HG03520 (cell line): ENCODE measurements around the gene IQCC.
"Not testable (repeated sequence)": the region's sequence is repeated elsewhere in the genome, so short reads cannot be mapped to it uniquely, and the experiment has no call there.

ENCODE experiments used
- ATAC-seq: cut with Tn5 transposase; IDR thresholded peaks from one replicate; pipeline ENCODE4 v1.9.1; 2021; ENCODE audit warnings: mild to moderate bottlenecking, moderate library complexity; ENCODE audit not compliant: unreplicated experiment

Gene IQCC

DNA sequence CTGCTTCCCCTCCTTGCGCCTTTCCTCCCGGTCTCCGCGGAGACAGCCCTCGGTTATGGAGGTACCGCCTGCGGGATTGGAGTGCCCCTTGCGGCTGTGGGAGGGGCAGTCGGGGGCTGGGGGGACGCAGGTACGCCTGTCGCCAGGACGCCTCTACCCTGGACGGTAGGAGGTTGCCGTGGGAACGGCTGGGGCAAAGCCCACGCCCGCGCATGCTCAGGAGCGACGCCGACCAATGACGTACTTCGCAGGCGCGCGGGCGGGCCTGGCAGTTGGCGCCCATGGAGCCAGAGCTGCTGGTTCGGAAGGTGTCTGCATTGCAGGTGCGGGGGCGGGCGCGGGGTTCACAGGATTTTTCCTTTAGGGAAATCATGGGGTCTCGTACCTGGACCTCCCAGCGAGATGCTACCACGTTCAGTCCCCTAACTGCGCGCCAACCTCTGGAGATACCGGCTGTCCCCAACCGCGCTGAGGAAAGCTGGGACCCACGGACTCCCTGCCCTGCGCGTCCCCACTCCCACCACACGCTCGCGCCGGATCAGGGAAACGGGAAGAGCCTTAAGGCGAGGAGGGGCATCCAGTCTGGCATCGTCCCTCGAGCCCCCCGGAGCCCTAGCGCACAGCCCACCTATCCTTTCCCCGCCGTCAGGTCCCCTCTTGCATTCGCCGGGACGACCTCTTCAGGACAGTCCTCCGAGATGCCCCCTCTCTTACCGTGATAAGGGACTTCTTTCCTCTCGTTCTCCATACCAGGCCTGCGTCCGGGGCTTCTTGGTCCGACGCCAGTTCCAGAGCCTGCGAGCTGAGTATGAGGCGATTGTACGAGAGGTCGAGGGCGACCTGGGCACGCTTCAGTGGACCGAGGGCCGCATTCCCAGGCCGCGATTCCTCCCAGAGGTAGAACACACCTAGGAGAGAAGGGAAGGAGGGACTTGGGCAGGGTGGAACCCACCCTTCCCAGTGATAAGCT, at the start of gene IQCC:
Gene IQCC, plus strand, starts transcription at position 271 of the 970 bp plus-strand sequence. Its CDS starts 11 bp downstream, at position 282.
- ATAC-seq = no peak

GRCh38 chr1:32159189-32159588, 46.3 kb upstream of the IQCC start:
- no peak for ATAC-seq

DNA sequence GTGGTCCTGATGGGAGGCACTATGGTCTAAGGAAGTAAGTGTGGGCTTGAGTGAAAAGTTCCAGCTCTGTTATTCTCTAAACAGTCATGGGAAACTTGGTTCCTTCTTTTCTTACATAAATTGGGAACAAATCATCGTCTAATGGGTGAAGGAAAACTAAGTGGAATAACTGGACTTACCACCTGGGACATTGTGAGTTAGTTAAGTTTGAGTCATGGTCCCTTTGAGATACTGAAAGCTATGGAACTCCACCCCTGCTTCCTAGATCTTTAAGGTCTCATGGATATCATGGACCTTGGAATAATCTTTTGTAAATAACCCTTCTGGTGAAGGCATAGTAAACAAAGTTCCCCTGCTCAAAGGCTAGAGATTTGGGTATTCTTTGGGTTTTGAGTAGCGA, 42.1 kb upstream of the IQCC start:
- ATAC-seq = no peak

GRCh38 chr1:32165633-32166032, 39.8 kb upstream of the IQCC start:
- not testable (repeated sequence) for ATAC-seq

- no peak for ATAC-seq
These were observed 34.5 kb upstream of the IQCC start for GRCh38 chr1:32170991-32171390.

GRCh38 chr1:32172621-32173245, 32.7 kb upstream of the IQCC start:
- no peak for ATAC-seq

- ATAC-seq = no peak
These were observed 26.9 kb upstream of the IQCC start for GRCh38 chr1:32178380-32179192.

GRCh38 chr1:32179193-32179442, 26.4 kb upstream of the IQCC start:
- ATAC-seq = no peak

GRCh38 chr1:32179443-32180185, 25.9 kb upstream of the IQCC start, which contains the start of gene TXLNA:
TXLNA (plus strand) TSS chr1:32179675; CDS start chr1:32180346, 671 bp downstream.
- peak; percentile 72 for ATAC-seq

DNA sequence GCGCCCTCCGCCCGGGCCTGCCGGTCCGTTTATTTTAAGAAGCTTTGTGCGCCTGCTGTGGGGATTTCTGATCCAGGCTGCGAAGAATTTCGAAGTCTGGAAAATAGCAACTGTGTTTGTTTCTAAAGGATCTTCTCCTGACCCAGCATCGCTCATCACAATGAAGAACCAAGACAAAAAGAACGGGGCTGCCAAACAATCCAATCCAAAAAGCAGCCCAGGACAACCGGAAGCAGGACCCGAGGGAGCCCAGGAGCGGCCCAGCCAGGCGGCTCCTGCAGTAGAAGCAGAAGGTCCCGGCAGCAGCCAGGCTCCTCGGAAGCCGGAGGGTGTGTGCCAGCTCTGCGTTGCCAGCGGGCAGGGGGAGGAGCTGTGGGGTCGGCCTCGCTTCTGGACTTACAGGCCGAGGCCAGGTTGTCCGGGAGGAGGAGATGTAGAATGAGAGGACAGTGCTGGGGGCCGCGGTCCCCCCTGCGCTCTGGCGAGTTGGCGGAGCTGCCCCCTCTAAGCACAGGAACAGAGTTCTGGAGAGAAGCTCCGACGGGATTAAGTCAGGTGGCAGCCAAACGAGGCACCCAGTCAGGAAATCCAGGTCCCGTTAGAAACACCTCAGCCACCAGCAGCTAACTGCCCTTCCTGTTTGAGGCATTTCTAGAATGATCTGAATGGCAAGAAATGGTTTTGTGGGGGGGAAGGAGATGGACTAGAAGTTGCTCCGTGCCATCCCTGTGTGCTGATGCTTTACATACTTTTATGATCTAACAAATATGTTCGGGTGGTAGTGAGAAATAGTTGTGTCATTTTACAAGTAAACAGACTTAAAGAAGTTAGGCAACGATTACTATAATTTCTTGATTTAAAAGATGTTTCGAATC, 25.0 kb upstream of the IQCC start:
- ATAC-seq = no peak

DNA sequence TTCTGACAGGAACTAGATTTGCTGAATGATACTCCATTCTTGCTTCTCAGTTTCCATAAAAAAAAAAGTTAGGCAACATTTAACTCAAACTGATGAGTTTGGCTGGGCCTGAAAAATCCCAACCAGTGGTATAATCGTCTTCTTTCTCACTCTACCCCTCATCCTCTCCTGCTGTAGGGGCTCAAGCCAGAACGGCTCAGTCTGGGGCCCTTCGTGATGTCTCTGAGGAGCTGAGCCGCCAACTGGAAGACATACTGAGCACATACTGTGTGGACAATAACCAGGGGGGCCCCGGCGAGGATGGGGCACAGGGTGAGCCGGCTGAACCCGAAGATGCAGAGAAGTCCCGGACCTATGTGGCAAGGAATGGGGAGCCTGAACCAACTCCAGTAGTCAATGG, 24.4 kb upstream of the IQCC start:
- no peak for ATAC-seq

DNA sequence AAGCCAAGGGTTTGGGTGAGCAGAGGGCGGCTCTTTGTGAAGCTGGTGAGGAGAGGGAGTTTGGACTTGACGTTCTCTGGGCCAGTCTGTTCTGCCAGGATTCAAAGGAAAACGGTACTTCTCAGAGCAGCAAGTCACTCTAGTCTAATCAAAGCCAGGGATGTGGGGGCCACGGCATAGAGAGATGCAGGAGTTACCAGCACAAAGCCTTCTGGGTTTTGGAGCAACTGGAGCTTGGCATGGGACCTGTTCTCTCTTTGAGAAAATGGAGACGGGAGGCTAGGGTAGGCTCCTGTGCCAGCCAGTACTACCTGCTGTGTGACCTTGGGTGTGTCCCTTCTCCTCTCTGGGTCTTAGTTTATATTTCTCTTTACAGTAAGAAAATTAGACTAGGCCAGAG, 23.9 kb upstream of the IQCC start:
- ATAC-seq = no peak

- no peak for ATAC-seq
These were observed 23.4 kb upstream of the IQCC start for GRCh38 chr1:32182060-32182459.

- ATAC-seq = no peak
These were observed 20.8 kb upstream of the IQCC start for GRCh38 chr1:32184650-32185049.

DNA sequence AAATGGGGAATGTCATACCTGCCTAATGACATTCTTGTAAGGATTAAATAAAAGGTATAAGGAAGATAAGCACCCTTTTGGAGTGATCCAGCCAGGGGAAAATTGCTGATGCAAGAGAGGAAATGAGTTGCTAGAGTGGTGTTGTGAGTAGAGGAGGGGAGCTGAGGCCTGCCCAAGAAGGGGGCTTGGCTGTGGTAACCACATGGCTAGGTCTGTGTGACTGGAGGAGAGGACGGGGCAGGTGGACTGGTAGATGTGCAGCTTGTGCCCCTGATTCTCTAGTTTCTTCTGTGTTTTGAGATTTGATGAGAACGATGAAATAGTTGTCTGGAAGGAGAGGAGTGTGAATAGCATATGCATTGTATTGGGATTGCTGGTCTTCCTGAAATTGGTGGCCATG, 19.4 kb upstream of the IQCC start:
- no peak for ATAC-seq

GRCh38 chr1:32186491-32186890, 19.0 kb upstream of the IQCC start:
- no peak for ATAC-seq

DNA sequence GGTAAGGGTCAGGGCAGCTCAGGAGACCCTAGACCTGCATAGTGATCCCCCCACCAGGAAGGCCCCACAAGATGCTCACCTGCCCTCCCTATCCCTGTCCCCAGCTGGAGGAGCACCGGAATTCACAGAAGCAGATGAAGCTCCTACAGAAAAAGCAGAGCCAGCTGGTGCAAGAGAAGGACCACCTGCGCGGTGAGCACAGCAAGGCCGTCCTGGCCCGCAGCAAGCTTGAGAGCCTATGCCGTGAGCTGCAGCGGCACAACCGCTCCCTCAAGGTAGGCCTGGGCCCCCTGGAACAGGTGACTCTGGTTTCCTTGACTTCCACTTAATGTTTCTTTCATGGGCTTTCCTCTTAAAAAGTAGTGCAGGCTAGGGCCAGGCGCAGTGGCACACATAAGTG, 17.6 kb upstream of the IQCC start:
- no peak for ATAC-seq

DNA sequence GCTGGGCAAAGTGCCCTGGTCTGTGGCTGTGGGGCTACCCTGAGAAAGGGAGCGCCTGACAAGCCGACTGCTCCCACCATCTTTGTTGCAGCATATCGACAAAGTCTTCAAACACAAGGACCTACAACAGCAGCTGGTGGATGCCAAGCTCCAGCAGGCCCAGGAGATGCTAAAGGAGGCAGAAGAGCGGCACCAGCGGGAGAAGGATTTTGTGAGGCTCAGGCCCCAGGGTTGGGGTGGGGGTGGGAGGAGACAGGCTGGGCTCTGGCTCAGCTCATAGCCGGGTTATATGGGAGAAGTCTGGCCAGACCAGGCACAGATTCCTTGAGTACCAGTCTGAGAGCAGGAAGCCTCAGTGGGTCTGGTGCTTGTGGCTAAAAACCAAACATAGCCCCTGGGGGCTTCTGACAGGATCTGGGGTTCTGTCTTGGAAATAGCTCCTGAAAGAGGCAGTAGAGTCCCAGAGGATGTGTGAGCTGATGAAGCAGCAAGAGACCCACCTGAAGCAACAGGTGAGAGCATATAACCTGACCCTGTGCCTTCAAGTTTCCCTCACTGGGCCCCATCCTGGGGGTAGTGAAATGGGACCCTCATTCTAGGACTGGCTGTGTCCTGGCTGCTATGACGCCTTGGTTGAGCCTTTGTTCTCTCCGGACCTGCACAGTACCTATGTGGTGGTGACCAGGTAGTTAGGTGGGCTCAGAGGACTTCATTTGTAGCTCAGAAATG, 13.1 kb upstream of the IQCC start:
- ATAC-seq = no peak

- no peak for ATAC-seq
These were observed 10.5 kb upstream of the IQCC start for GRCh38 chr1:32194984-32195383.
